ENCODE results near the gene FARP1. TPM values are rescaled to one million over a fixed set of nuclear protein-coding genes. Genes with fewer than 3 reads are reported as not detected.

Gene FARP1
- total RNA-seq, 1 donor from 2014 or later, result 128 TPM

DNA sequence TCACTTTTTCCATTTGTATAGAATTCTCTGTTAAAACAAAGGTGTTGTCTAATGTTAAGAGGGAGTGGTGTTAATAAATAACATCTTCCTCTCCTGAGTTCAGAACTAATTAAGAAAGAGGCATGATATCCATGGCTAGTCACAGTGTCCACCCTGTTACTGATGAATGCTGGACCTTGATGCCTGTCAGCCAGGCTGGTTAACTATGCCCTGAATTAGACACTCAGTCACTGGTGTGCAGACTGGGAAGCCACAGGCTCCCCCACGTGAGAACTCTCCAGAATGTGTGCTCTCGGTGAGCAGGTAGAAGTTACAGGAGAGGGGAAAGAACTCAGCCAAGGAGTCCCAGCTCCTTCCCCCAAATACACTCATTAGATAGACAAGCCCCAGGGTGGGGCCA, 90.2 kb downstream of the FARP1 start:
- FAIRE-seq (no peak), DNase-seq (ENCODE audit: low read depth) (no peak)
- Mint-ChIP-seq H3K27me3 (ENCODE audit: low read depth, unreplicated experiment) (no peaks in the 10 kb centered on the region), H3K4me1 (ENCODE audit: low read depth, unreplicated experiment) (peaks cover 12% of the 10 kb centered on the region), H3K9me3 (ENCODE audit: unreplicated experiment) (no peaks in the 10 kb centered on the region), H3K27ac (ENCODE audit: unreplicated experiment) (no peak overlapping the region), H3K4me3 (ENCODE audit: unreplicated experiment) (no peak overlapping the region), H3K36me3 (ENCODE audit: low read depth, unreplicated experiment) (peaks cover 8% of the 10 kb centered on the region)
- H3K9me3 ChIP-seq (ENCODE audit: insufficient read depth, low read depth, low read length), result no peaks in the 10 kb centered on the region
- TF ChIP-seq EZH2 (IDR thresholded peaks at IDR 0.05; ENCODE audit: insufficient read depth, low read length), result no peak
- no peak for TF ChIP-seq CTCF (IDR thresholded peaks at IDR 0.05; ENCODE audit: insufficient read depth, low read depth, low read length)
- no peak overlapping the region for H3K27ac ChIP-seq (ENCODE audit: low read depth, low read length)
- H3K79me2 ChIP-seq (ENCODE audit: insufficient read depth, low read length), result peaks cover 51% of the 10 kb centered on the region
- H3K4me3 ChIP-seq (ENCODE audit: insufficient read depth, low read depth, low read length), result no peak overlapping the region
- H4K20me1 ChIP-seq (ENCODE audit: insufficient read depth, low read length), result peaks cover 20% of the 10 kb centered on the region
- no peaks in the 10 kb centered on the region for H3K36me3 ChIP-seq (ENCODE audit: insufficient read depth, low read length)
- H3K4me2 ChIP-seq (ENCODE audit: low read length), result peak overlapping the region; percentile 5
- H2AFZ ChIP-seq (ENCODE audit: low read depth, low read length), result no peak overlapping the region
- H3K4me1 ChIP-seq (ENCODE audit: insufficient read depth, low read length), result peaks cover 13% of the 10 kb centered on the region
- H3K27me3 ChIP-seq (ENCODE audit: insufficient read depth, low read length), result no peaks in the 10 kb centered on the region
- H3K9ac ChIP-seq (ENCODE audit: low read length), result no peak overlapping the region

GRCh38 chr13:98234348-98234747, 91.5 kb downstream of the FARP1 start:
- peaks cover 12% of the 10 kb centered on the region for H3K4me1 Mint-ChIP-seq (ENCODE audit: low read depth, unreplicated experiment)
- Histone ChIP-seq H3K27ac (ENCODE audit: low read depth, low read length) (no peak overlapping the region), H3K9ac (ENCODE audit: low read length) (no peak overlapping the region), H3K36me3 (ENCODE audit: insufficient read depth, low read length) (no peaks in the 10 kb centered on the region), H3K4me1 (ENCODE audit: insufficient read depth, low read length) (peaks cover 13% of the 10 kb centered on the region), H3K4me2 (ENCODE audit: low read length) (no peak overlapping the region), H3K27me3 (ENCODE audit: insufficient read depth, low read length) (no peaks in the 10 kb centered on the region), H4K20me1 (ENCODE audit: insufficient read depth, low read length) (peaks cover 28% of the 10 kb centered on the region), H3K9me3 (ENCODE audit: insufficient read depth, low read depth, low read length) (no peaks in the 10 kb centered on the region), H2AFZ (ENCODE audit: low read depth, low read length) (no peak overlapping the region), H3K79me2 (ENCODE audit: insufficient read depth, low read length) (peaks cover 56% of the 10 kb centered on the region), H3K4me3 (ENCODE audit: insufficient read depth, low read depth, low read length) (no peak overlapping the region)
- DNase-seq (ENCODE audit: low read depth), result no peak
- H3K4me3 Mint-ChIP-seq (ENCODE audit: unreplicated experiment), result no peak overlapping the region
- no peaks in the 10 kb centered on the region for H3K27me3 Mint-ChIP-seq (ENCODE audit: low read depth, unreplicated experiment)
- TF ChIP-seq CTCF (IDR thresholded peaks at IDR 0.05; ENCODE audit: insufficient read depth, low read depth, low read length) (no peak), EZH2 (IDR thresholded peaks at IDR 0.05; ENCODE audit: insufficient read depth, low read length) (no peak)
- FAIRE-seq, result no peak
- H3K9me3 Mint-ChIP-seq (ENCODE audit: unreplicated experiment), result no peaks in the 10 kb centered on the region
- peaks cover 10% of the 10 kb centered on the region for H3K36me3 Mint-ChIP-seq (ENCODE audit: low read depth, unreplicated experiment)
- no peak overlapping the region for H3K27ac Mint-ChIP-seq (ENCODE audit: unreplicated experiment)

DNA sequence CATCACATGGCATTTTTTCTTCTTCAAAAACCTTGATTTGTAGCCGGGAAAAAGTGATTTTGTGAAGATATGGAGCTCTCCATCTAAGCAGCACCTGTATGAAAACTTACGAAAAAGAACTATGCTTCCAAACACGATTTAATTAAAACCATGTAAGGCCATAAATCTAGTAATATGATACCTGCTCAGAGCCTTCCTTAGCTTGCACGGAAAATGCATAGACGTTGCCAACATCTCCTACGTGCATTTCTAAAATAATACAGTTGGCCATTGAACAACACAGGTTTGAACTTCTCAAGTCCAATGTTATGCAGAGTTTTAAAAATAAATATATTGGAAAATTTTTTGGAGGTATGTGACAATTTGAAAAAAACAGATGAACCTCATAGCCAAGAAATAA, 93.3 kb downstream of the FARP1 start:
- H3K27ac Mint-ChIP-seq (ENCODE audit: unreplicated experiment), result no peak overlapping the region

More for the DNA sequence above, 93.3 kb downstream of the FARP1 start:
- Histone ChIP-seq H3K4me1 (ENCODE audit: insufficient read depth, low read length) (peaks cover 13% of the 10 kb centered on the region), H3K79me2 (ENCODE audit: insufficient read depth, low read length) (peaks cover 53% of the 10 kb centered on the region), H3K9me3 (ENCODE audit: insufficient read depth, low read depth, low read length) (no peaks in the 10 kb centered on the region), H3K4me3 (ENCODE audit: insufficient read depth, low read depth, low read length) (no peak overlapping the region), H3K4me2 (ENCODE audit: low read length) (no peak overlapping the region), H2AFZ (ENCODE audit: low read depth, low read length) (no peak overlapping the region), H3K36me3 (ENCODE audit: insufficient read depth, low read length) (no peaks in the 10 kb centered on the region), H3K27ac (ENCODE audit: low read depth, low read length) (no peak overlapping the region), H4K20me1 (ENCODE audit: insufficient read depth, low read length) (peaks cover 45% of the 10 kb centered on the region), H3K9ac (ENCODE audit: low read length) (no peak overlapping the region), H3K27me3 (ENCODE audit: insufficient read depth, low read length) (no peaks in the 10 kb centered on the region)
- Mint-ChIP-seq H3K36me3 (ENCODE audit: low read depth, unreplicated experiment) (peaks cover 12% of the 10 kb centered on the region), H3K27me3 (ENCODE audit: low read depth, unreplicated experiment) (no peaks in the 10 kb centered on the region), H3K4me3 (ENCODE audit: unreplicated experiment) (no peak overlapping the region), H3K4me1 (ENCODE audit: low read depth, unreplicated experiment) (peaks cover 12% of the 10 kb centered on the region), H3K9me3 (ENCODE audit: unreplicated experiment) (no peaks in the 10 kb centered on the region)
- FAIRE-seq (no peak), DNase-seq (ENCODE audit: low read depth) (no peak)
- no peak for TF ChIP-seq EZH2 (IDR thresholded peaks at IDR 0.05; ENCODE audit: insufficient read depth, low read length)
- no peak for TF ChIP-seq CTCF (IDR thresholded peaks at IDR 0.05; ENCODE audit: insufficient read depth, low read depth, low read length)

All from astrocyte (in vitro differentiated cells and primary cell).